Measurements from ENCODE around the gene REPS2. TPM values are rescaled to one million over a fixed set of nuclear protein-coding genes. Genes with fewer than 3 reads are reported as not detected.

Gene REPS2
- polyA plus RNA-seq, 6 donors from 2014 or later: 1.2 to 3.2 (median 2.2) TPM; not detected in 1

Other genes starting within 250 kb of the REPS2 start
- 1 to 10 TPM; 3.2 to 6.0 (median 4.7) TPM for gene CTPS2, start 234.0 kb upstream of the REPS2 start, polyA plus RNA-seq (ENCODE audit: low read depth in 6 of 6)
- gene SYAP1, start 227.0 kb upstream of the REPS2 start, polyA plus RNA-seq (ENCODE audit: low read depth in 6 of 6): 10 to 100 TPM; 11.8 to 21.3 (median 16.2) TPM
- 10 to 100 TPM in 4 of 6 donors, 1 to 10 TPM in 2; 8.6 to 20.8 (median 15.9) TPM for gene TXLNG, start 160.2 kb upstream of the REPS2 start, polyA plus RNA-seq (ENCODE audit: low read depth in 6 of 6)
- gene RBBP7, start 76.3 kb upstream of the REPS2 start, polyA plus RNA-seq (ENCODE audit: low read depth in 6 of 6): 100 to 1,000 TPM; 158 to 255 (median 190) TPM